ENCODE results near the gene FLOT1.
"Not testable (repeated sequence)": the region's sequence is repeated elsewhere in the genome, so short reads cannot be mapped to it uniquely, and the experiment has no call there.

Gene FLOT1

GRCh38 chr6:30721198-30722024 lies 21.1 kb downstream of the FLOT1 start:
- no peak for FAIRE-seq

- no peak for FAIRE-seq
Observed at GRCh38 chr6:30720738-30721197, 21.7 kb downstream of the FLOT1 start.

DNA sequence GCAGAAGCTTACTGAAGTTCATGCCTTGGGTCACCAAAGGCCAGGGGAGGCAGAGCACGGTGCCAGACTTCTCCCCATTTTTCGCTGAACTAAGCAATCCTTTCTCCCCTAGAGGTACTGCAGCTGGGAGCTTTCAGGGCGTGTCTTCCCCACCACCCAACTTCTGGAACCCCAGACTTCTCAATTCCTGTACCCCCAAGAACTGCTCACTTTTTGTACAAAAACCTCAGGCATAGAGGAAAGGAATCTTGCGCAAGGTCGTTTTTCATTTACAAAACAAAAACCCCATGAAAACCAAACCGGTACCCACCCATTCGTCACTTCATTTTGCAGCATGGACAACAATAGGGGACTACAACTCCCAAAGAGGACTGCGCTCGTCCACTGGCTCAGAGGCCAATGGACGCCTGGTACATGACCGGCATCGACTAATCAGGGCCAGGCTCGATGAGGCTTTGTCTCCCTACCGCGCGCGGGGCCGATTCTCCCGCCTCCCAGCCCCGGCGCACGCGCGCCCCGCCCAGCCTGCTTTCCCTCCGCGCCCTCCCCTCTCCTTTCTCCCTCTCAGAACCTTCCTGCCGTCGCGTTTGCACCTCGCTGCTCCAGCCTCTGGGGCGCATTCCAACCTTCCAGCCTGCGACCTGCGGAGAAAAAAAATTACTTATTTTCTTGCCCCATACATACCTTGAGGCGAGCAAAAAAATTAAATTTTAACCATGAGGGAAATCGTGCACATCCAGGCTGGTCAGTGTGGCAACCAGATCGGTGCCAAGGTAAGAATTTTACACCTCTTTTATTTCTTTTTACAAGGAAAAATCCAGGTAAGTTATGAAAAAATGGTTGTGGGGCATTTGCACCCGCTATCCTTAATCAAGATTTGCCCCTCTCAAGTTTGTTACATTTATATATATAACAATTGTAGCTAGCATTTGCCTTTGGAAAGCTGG lies 22.4 kb downstream of the FLOT1 start, which contains the start of gene TUBB:
Gene TUBB (plus strand): TSS at position 562 of the 947 bp plus-strand sequence. CDS start 155 bp downstream, at position 717.
- FAIRE-seq = peak; percentile 92

DNA sequence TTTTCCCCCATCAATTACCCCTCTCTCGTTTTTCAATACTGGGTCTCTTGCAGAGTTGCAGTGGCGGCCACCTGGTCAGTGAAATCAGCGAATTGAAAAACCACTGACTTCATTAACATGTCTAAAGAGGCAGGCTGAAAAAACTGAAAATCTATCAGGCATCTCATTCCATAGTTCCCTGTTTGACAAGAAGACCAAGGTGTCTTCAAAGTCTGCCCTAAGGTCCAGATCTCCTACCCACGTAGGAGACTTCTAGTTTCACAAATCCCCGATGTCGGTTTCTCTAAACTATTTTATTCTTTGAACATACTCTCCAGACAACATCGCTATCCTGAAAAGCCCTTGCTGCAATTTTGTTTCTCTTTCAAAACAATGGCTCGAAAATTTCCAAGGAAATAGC lies 23.1 kb downstream of the FLOT1 start:
- no peak for FAIRE-seq

DNA sequence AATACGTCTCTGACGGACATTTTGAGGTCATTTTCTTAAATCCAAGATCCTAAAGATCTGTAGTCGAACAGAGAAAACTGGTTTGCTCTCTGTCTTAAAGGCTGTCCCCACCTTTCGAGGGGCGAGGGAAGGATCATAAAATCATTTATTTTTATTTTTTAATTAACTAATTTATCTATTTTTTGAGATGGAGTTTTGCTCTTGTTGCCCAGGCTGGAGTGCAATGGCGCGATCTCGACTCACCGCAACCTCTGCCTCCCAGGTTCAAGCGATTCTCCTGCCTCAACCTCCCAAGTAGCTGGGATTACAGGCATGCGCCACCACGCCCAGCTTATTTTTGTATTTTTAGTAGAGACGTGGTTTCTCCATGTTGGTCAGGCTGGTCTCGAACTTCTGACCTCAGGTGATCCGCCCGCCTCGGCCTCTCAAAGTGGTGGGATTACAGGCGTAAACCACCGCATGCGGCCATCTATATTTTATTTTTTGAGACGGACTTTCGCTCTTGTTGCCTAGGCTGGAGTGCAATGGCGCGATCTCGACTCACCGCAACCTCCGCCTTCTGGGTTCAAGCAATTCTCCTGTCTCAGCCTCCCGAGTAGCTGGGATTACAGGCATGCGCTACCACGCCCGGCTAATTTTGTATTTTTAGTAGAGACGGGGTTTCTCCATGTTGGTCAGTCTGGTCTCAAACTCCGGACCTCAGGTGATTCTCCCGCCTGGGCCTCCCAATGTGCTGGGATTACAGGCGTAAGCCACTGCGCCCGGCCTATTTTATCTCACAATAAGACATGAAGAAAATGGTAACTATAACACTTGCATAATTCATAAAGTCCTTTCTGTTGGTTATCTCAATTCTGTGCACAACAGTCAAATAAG lies 24.4 kb downstream of the FLOT1 start:
- not testable (repeated sequence) for FAIRE-seq

DNA sequence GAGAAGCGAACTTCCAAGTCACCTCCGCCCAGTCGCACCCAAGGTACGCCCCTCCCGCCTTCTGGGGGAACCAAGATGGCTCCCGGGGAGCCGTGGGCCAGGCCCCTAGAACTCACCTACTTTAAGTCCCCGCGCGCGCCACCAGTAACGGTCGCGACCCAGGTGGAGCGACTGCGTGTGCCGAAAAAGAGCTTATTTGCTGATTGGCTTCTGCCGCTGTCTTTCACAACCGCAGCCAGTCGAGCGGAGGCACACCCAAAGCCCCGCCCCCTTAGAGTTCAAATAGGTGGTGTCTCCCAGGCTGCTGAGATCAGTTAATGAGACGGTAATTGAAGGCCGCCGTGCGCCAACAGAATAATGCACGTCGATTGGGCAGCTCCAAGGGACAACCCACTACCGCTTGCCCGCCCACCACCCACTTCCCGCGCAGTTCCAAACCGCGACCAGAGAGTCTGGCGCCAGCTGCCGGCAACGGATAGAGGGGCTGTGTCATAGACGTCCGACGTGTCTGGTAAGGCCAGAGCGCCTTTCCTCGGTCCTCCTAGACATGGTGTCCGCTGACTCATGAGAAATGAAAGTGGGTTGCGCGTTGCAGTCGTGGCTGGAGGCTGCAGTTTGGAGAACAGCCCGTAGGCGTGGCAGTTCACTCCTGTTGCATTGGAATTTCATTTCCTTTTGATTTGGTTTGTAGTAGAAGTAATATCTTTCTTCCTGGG lies 25.2 kb downstream of the FLOT1 start, which contains the start of gene MDC1:
Gene MDC1 (minus strand): TSS at position 153 of the 716 bp plus-strand sequence. CDS start 2,106 bp downstream, outside the sequence.
- peak; percentile 98 for FAIRE-seq

DNA sequence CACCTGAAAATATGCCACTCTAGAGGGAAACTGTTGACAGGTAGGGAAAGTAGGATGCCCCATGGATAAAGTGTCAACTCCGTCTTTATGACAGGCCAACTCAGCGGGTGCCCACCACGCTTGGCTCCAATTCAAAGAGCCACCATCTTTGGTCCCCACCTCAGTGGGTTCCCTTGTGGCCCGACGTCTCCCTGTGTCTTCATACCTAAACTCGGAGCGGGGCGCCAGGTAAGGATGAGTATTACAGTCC lies 25.7 kb downstream of the FLOT1 start:
- no peak for FAIRE-seq

DNA sequence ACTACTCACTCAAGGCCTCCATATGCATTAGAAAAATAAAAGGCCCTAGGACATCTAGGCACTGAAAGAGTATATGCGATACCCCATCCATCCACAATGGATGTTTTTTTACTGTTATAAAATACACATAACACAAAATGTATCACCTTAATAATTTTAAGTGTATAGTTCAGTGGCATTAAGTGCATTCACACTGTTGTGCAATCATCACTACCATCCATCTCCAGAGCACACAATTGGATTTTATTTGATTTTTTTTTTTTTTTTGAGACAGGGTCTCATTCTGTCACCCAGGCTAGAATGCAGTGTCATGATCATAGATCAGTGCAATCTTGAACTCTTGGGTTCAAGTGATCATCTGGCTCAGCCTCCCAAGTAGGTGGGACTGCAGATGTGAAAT lies 28.2 kb downstream of the FLOT1 start:
- no peak for FAIRE-seq

GRCh38 chr6:30712441-30712945 lies 30.0 kb downstream of the FLOT1 start:
- no peak for FAIRE-seq

DNA sequence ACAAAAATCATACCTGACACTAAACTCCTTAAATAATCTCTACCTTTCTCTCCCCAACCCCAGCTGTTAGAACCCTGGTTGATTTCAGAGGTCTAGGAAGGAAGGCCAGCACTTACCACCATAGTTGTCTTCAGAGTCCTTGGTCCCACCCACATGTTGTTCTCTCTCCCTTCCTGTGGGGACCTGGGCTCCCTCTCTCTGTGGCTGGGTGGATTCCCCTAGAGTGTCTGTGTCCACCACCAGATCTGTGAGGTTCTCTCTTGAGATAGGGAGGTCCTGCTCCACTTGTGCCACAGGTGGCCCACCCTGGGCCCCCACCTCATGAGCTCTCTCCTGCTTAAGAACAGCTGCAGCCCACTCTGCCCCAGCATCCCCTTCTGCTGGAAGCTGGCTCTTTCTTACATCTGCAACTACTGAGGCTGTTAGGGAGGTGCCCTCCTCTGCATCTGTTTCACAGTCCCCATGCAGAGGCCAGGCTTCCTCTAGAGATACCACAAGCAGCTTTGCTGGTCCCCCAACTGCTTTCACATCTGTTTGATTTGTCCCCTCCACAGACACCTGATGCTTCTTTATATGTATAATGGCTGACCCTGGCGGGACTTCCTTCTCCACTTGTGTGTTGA lies 30.6 kb downstream of the FLOT1 start:
- FAIRE-seq = no peak

GRCh38 chr6:30709101-30709868 lies 33.2 kb downstream of the FLOT1 start:
- FAIRE-seq = no peak

- FAIRE-seq = no peak
Observed at GRCh38 chr6:30707281-30707850, 35.1 kb downstream of the FLOT1 start.

GRCh38 chr6:30705620-30706019 lies 36.9 kb downstream of the FLOT1 start:
- FAIRE-seq = no peak

- FAIRE-seq = no peak
Observed at GRCh38 chr6:30703821-30704220, 38.7 kb downstream of the FLOT1 start.

DNA sequence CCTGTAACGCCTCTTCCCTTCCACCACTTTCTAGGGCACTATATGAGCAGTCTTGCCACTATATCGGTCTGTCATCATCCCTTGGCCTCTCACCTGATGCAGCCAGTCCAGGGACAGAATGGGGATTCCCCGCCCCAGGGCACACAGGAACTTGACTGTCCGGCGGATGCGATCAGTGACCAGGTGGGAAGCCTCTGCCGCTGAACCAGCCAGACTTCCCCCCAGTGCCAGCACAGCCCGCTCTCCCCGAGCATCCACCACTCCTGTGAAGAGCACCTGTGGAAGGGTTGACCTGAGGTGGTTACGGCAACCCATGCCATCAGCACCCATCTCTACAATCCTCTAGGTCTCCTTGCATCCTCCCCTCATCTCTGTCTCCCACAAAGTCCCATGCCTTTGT lies 39.5 kb downstream of the FLOT1 start:
- no peak for FAIRE-seq

DNA sequence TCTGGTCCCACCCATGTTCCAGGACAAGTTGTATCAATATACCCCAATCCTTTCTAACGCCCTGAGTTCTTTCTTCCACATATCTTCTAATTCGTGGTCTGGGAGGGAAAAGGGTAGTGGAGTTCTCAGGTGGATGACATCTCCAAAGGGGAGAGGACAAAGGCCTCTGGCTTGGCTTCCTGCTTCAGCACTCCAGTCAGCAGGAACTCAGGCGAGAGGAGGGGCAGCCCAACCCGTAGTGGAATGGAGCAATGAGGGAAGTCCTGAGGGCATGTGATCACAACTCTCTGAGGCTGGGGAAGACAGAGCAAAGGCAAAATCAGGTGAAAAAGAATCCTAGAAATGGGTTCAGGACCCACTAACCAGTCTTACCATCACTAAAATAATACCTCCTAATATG lies 42.1 kb downstream of the FLOT1 start:
- FAIRE-seq = no peak

DNA sequence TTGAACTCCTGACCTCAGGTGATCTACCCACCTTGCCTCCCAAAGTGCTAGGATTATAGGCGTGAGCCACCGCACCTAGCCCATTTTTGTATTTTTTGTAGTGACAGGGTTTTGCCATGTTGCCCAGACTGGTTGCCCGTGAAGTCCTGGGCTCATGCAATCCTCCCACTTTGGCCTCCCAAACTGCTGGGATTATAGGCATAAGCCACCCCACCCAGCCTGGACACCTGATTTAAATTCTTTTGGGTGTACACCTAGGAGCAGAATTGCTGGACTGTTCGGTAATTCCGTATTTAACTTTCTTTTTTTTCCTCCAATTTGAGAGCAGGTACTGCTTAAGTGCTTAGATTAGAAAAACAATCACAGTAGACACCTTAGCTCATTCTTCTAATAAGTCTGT lies 46.1 kb downstream of the FLOT1 start:
- FAIRE-seq = no peak

GRCh38 chr6:30691208-30691847 lies 51.2 kb downstream of the FLOT1 start:
- no peak for FAIRE-seq

GRCh38 chr6:30690403-30691207 lies 51.9 kb downstream of the FLOT1 start, which contains the start of gene NRM:
Gene NRM (minus strand): TSS chr6:30690984. CDS start chr6:30690974, 10 bp downstream.
- FAIRE-seq = no peak

Data from A204.1 (cell line).